Embryonic facial prominence (tissue), 1 donor: Measurements from ENCODE around the gene SPAG16.
A peak's percentile ranks its signal among the peaks of the same experiment; 100 is the strongest.

ENCODE experiments used
- DNase-seq: peaks from one replicate; pipeline ENCODE4 v3.0.0-alpha.2; 2016; ENCODE audit errors: extremely low spot score

The SPAG16 gene

DNA sequence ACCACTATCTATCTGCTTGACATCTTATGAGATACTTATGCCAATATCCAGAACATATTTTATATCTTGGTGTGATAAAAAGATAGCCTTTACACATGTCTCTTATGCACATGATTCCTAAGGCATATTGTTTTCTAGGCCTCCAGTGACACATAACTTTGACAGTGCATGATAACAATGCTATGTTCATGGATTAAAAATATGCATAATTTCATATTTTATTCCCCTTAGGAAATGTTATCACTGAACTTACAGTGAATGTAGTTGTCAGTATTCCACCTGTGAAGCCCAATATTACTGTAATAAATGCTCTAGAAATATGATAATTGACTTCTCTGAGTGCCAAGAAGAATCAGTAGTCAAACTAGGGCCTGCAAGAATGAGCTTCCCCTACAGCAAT, 532.3 kb downstream of the SPAG16 start:
- DNase-seq = no peak

DNA sequence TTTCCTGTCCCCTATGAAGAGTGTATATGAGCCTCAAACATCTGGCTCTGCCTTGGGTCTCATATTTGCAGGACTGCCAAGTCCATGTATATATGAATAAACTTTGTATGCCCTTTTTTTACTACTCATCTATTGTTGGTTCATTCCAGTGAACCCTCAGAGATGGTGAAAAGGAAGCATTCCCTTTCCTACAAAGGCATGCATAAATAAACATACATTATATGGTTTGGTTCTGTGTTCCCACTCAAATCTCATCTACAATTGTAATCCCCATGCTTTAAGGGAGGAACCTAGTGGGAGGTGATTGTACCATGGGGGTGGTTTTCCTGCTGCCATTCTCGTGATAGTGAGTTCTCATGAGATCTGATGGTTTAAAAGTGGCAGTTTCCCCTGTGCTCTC, 534.2 kb downstream of the SPAG16 start:
- no peak for DNase-seq

DNA sequence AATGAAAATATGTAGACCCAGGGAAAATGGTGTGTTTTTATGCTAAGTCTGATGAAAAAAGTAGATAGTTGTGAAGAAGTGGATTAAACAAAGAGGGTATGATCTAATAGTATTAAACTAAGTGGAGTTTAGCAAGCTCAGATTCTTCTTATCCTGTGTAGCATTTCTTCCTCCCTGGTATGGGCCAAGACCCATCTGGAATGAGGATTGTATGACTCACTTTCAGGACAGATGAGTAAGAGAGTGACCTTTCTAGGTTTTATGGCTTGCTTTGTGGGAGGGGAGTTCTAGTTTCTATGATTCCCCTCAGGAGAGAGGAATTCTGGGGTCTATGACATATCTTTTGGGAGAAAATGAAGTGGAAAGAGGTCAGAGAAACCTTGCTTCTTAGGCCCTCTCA, 550.1 kb downstream of the SPAG16 start:
- no peak for DNase-seq

DNA sequence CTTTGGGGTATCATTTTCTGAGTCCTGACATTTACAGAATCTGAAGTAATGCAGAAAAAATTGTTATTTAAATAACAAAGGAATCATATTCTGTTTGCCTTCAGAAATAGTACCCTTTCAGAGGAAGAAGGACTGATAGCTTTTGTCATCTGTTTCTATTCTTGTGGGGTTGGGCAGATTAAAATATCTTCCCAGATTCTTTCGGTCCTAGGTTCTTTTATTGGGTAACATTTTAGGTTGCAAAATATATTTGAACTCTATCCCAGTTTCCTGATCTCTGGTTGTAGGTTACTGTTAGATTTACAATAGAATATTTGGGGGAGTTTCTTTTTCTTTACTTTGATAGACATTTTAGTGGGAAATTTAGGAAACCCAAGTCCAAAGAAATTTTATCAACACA, 550.5 kb downstream of the SPAG16 start:
- DNase-seq = no peak

DNA sequence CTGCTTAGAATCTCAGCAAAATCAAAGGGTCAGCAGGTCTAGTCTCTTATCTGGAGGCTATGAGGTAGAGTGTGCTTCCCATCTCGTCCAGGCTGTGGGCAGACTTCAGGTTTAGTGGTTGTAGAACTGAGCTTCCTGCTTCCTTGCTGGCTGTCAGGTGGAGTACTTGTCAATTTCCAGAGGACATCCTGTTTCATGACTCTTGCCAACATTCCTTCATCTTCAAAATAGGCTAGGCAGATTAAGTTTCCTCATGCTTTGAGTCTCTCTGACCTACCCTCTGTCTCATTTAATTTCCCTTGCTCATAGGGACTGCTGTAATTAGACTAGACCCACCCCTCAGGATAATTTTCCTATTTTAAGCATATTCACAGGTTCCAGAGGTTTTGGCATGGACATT, 562.6 kb downstream of the SPAG16 start:
- no peak for DNase-seq

DNA sequence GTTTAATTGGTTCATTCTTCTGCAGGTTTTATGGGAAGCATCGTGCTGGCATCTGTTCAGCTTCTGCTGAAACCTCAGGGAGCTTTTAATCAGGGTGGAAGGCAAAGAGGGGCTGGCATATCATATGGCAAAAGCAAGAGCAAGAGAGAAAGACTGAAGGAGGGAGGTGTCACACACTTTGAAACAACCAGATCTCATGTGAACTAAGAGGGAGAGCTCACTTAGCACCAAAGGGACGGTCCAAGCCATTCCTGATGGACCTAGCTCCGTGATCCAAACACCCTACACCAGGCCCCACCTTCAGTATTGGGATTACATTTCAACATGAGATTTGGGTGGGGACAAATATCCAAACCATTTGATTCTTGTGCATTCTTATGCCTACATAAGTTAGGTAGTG, 563.1 kb downstream of the SPAG16 start:
- no peak for DNase-seq

DNA sequence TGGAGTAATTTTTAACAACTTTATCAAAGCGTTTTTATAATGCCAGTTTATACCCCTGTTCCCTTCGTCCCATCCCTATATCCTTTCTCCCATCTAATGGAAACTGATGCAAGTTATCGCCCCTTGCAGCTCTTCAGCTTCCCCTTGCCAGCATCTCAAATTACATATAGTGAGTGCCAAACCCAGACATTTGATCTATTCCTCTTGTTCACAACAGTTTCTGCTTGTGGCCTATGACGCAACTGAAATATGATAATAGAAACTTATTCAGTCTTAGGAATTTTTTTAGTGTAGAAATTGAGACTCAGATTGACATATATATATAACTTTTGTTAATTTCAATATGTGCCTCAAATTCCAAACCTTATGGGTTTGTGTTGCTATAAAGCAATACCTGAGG, 564.4 kb downstream of the SPAG16 start:
- peak; percentile 16 for DNase-seq

DNA sequence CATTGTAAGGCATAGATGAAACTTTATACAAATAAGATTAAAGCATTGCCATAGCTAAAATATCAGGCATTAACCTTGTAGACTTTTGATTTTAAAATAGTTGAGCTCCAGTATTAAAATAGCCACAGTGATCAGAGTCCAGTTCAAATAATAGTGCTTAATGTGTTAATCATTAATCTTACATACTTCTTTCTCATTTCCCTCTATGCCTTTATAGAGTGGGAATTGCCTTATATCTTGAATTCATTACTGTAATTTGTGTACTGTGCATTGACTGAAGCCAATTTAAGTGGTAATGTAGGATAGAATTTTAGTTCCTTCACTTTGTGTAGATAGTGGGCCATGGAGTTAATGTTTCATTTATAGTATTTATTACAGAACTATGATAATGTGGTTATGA, 577.4 kb downstream of the SPAG16 start:
- DNase-seq = no peak

DNA sequence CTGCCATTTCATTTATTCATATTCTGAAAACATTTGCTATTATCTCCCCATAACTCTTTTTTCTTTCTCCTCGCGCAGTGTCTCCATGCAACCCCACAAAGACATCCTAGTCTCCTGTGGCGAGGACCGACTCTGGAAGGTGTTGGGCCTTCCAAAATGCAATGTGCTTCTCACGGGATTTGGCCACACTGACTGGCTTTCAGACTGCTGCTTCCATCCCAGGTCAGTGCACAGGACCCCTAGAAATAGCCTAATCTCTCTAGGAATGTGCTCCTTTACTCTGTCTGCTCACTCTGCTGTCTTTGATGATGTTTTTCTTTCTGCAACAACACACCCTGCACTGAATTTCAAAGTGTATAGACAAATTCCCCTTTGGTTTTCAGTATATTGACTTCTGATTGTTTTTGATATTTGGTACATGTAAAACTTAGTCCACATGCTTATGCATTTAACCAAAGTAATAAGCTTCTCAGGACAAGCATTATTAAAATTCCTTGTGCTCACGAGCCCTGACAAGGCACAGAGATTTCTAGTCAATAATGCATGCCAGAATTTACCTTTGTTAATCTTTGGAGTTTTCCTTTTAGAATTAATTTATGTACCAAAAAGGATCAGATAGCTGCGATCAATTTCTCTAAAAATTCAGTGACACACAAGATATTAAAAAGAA, 578.3 kb downstream of the SPAG16 start:
- DNase-seq = no peak

DNA sequence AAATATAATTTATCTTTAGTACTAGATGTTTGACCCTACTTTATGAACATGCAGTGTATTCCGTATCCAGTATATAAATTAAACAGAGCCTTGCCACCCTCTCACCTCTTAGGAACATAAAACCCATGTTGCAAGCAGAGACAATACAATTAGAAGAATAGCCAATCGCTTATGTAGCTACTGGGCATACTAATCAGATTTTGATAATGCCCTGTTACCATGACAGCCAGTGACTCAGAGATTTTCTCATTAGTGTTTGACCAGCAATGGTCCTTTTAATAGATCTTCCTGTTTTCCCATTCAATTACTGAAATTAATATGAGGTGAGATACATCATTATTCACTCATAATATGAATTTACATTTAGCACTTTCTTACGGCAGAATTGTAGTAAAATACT, 579.3 kb downstream of the SPAG16 start:
- DNase-seq = no peak

DNA sequence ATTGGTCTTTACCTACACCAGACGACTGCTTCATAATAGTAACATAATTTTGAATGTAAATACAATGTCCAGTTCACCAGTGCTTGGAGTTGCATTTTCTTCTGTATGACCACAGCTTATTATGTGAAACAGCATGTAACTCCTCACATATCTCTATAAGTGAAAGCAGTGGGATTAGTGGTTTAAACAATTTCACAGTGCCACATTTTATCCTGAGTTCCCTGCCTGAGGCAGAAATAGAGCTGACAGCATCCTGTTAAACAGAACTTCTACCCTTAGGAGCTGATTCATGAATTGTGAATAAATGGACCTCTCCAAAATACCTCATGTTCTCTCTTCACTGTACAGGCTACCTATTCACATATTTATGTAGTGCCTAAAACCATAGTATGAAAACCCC, 584.3 kb downstream of the SPAG16 start:
- DNase-seq = no peak

DNA sequence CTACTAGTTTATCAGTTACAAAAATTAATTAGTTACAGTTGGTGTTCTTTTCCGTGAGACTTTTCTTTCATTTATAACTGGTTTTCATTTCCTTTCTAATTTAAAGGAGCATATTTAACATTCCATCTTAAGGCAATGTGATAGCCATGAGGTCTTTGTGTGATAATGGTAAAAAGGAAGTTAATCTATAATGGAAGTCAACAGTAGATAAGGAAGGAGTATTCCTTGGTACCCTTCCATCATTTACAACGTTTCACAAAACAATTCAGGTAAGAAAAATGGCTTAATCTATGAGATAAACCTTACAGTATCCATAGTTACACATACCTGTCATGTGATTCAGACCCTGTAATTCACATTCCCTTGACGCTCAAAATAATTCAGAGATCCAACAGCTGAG, 601.2 kb downstream of the SPAG16 start:
- DNase-seq = no peak

DNA sequence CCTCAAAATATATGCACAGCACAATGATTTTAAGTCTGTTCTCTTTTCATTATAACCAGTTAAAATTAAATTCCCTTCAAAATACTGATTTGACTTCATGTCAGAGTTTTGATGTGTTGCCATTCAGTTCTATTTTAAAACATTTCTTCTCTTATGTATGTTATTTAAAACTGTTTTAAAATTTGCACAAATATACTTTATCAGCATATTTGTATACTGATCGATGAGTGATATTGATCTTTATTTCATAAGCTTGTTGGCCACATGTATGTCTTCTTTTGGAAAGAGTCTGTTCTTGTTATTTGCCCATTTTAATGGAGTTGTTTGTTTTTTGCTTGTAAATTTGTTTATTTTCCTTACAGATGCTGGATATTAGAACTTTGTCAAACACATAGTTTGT, 630.2 kb downstream of the SPAG16 start:
- DNase-seq = no peak

DNA sequence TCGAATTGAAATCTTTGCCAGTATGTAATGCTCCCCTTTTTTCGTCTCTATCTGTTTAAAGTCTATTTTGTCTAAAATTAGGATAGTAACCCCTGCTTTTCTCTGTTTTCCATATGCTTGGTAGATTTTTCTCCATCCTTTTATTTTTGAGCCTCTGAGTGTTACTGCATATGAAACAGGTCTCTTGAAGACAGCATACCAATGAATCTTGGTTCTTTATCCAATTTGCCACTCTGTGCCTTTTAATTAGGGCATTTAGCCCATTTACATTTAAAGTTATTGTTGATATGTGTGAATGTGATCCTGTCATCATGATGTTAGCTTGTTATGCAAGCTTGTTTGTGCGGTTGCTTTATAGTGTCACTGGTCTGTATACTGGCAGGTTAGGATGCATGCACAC, 635.8 kb downstream of the SPAG16 start:
- no peak for DNase-seq

DNA sequence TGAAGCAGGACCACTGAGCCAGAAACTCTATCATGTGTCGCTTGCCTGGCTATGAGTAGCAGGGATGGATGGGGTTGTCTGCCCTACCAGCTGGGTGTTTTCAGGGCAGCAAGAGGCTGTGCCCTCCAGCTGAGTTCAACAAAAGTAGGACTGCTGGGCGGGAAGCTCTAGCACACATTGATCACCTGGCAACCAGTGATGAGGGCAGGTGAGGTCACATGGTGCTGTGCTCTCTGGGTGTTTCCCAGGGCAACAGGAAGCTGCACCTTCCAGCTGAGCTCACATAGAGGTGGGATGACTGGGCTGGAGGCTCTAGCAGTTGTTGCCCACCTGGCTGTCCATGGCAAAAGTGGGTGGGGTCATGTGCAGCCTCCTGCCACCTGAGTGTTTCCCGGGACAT, 639.3 kb downstream of the SPAG16 start:
- no peak for DNase-seq

DNA sequence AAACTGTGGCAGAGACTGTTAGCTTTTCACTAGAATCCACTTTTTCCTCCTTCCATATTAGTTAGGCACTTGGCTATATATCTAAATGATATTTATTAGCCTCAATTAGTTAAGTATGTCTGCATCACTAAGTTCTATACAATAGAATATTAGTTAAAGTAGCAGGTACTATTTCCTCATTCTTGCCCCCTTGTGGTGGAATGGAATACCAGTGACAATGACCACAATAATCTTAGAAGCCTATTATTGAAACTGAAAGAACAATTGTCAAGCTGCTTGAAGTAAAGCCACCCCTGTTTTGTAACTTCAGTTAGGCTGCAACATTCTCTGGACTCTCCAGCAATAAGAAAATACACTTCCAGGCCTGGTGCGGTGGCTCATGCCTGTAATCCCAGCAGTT, 650.3 kb downstream of the SPAG16 start:
- DNase-seq = no peak

DNA sequence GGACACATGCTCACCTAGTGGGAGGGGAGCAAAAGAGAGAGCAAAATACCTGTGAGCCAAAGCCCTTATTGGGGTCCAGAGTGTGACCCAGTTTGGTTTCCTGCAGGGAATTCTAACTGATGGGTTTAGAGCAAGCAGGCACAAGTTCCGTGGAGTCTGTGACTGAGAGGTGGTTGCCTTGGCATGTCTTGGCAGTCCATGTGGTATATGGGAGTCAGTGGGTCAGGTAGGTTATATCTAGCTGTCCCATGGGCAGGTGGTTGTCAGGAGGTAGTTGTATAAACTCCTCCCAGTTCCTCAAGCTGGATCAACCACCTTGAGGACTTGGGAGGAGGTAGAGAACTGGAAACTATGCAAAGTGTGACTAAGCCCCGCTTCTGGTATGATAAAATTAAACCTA, 673.8 kb downstream of the SPAG16 start:
- no peak for DNase-seq

DNA sequence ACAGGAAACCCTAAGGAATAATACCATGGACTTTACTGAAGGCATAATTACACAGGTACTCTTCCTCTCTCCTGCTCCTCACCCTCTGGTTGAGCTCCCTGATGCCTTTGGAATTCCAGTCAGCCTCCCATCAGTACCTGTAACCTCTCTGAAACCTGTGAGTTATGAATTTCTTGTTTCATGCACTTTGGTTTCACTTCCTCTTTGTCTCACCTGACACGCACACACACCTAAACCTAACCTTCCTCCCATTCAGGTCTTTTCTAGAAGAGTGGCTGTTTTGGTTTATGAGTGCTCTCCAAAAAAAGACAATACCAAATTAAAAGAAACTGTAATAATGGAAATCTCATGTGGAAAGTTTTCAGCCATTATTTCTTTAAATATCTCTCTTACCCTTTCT, 675.3 kb downstream of the SPAG16 start:
- DNase-seq = no peak

DNA sequence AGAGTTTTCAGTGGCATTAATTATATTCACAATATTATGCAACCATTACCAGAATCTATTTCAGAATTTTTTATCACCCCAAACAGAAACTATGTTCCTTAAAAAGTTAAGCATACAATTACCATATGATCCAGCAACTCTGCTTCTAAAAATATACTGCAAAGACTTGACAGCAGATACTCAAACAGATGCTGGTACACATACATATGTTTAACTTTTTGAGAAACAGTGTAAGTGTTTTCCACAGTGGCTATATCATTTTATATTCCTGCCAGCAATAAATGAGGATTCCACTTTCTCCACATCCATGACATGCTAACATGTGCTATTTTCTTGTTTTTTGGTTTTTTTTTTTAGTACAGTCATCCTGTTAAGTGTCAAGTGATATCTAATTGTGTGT, 687.3 kb downstream of the SPAG16 start:
- no peak for DNase-seq

DNA sequence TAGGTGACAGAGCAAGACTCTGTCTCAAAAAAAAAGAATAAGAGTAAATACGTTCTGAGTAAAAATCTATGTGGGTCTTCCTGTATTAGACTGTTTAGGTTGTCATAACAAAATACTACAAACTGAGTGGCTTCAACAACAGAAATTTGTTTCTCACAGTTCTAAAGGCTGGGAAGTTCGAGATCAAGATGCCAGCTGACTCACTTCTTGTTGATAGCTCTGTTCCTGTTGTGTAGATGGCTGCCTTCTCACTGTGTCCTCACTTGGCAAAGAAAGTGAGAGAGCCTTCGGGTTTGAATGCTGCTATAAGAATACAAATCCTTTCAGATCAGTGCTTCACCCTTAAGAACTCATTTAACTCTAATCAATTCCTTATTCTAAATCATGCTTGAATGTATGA, 696.6 kb downstream of the SPAG16 start:
- no peak for DNase-seq

DNA sequence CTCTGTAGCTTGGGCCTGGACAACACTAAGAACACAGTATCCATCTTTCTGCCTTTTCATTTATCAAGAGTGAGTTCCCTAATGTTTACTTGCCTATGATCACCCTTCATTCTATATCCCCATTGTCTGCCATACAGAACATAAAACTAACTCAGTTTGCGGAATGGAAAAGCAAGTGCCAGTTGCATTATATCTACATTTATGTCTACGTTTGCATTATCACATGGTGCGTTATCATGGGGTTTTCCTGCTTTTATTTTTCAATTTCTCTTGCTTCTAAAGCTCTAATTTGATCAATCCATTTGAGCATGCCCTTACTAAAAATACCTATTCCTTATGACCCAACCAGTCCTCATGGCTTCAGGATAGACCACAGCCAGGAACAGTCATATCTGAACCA, 704.9 kb downstream of the SPAG16 start:
- DNase-seq = no peak

DNA sequence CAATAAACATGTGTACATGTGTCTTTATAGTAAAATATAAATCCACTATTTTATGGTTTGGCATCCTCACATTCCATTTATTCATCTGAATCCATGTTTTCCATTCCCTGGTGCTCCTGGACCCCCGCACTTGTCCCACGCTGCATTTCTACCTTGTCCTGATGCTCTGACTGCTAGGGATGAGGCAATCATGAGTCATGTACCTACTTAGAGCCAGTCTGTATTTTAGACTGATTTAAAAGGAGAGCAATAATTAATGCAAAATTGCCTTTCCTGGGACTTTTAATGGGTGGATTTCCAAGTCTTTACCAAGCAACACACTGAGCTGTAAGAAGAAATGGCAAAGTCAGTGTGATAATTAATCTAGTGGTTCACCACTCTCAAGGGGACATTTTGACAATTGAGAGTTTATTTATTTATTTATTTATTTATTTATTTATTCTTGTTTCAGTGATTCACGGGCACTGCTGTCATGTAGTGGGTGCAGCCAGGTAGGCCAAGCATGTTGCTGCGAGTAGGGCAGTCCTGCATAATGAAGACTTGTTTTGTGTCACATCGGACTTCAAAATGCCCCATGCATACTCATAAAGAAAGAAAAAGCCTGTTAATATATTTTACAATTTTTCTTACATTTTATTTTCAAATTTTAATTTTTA, 707.3 kb downstream of the SPAG16 start:
- no peak for DNase-seq

DNA sequence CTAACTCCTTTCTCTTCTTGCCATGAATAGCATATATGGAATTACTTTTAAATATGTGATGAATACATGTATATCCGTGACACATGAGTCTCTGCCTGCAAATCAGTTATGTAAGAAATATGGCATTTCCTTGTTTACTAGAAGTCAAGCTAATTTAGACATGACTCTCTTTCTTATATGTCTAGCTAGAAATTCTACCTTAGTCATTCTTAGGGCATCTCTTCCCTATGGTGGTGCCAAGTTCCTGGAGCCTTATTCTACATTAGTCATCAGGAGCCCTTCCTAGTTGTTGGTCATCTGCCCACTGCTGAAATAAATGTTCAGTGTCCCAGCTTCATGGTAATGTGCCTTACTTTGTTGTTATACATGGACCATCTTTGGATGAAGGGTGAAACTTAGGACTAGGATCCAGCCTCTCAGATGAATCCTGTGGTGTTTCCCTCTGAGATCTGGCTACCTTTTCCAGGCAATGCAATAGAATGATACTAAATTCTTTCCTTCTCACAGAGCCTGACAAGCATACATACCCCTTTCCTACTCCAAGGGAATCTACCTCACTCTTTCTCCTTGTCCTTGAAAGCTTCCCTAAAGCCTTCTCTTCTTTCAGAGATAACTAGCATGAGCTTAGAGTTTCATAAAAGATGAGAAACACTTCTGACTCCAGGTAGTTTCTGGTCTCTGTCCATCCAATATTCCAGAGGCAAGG, 711.3 kb downstream of the SPAG16 start:
- DNase-seq = no peak
